K562 (cell line): ENCODE measurements around the gene MMP11. TPM values are rescaled to one million over a fixed set of nuclear protein-coding genes. Genes with fewer than 3 reads are reported as not detected.

ENCODE experiments used
- ATAC-seq: fragments of 200-7000 bp; cut with Tn5 transposase; 3 replicates; pipeline ENCODE4 v1.9.1; 2020; ENCODE audit warnings: moderate library complexity
- BruUV-seq: library from RNA; stranded (reverse); fragments of 400-500 nt; replicated peaks from 2 replicates; lab custom pipeline; 2021; lab: Mats Ljungman, UMichigan
- CTCF ChIA-PET: fragments of 300-600 bp; formaldehyde crosslinking; extraction: SDS; loops from one replicate; lab custom pipeline; 2021; ENCODE audit warnings: low intra/inter-chr PET ratio; lab: Yijun Ruan, JAX
- POLR2A ChIA-PET: fragments of 300-600, 350-650 bp; sonication (Branson Sonifier 250); formaldehyde crosslinking; extraction: SDS; loops from one replicate; lab custom pipeline; 2021; ENCODE audit warnings: antibody characterized with exemption, inconsistent platforms; lab: Yijun Ruan, JAX
- DNase-seq, 4 experiments: peaks; one replicate each; pipeline versions ENCODE4 v3.0.0 to v3.0.0-alpha.2; 2011 to 2018; ENCODE audit warnings: low spot score in 3 of 4, mixed read lengths in 3 of 4; ENCODE audit errors: extremely low read depth in 1 of 4
- FAIRE-seq: peaks from 2 replicates; lab custom pipeline; 2011; peaks lifted over from hg19 to GRCh38; lab: Jason Lieb, UNC
- H2AFZ ChIP-seq: 2 replicates; pipeline ENCODE4 v1.6.0; 2011; ENCODE audit warnings: low read depth, low read length, control low read depth, inconsistent platforms
- H3K27ac ChIP-seq: fragments of 200-600 bp; 3 replicates; pipeline ENCODE4 v1.8.0; 2011; ENCODE audit warnings: low read depth, mild to moderate bottlenecking, control low read depth, inconsistent platforms, low read length, moderate library complexity, mixed read lengths; ENCODE audit errors: extremely low read depth
- H3K27me3 ChIP-seq, 2 experiments: fragments of 300-600 bp in 1 of 2; 2 replicates in 1 of 2; 3 replicates in 1 of 2; pipeline versions ENCODE4 v1.6.0 to v1.8.0; 2011; ENCODE audit warnings: inconsistent platforms in 2 of 2, low read length in 2 of 2, mild to moderate bottlenecking in 1 of 2, mixed read lengths in 1 of 2, moderate library complexity in 1 of 2; ENCODE audit not compliant: control insufficient read depth in 2 of 2, insufficient read depth in 2 of 2
- H3K36me3 ChIP-seq: fragments of 300-600 bp; 3 replicates; pipeline ENCODE4 v1.8.0; 2011; ENCODE audit warnings: mild to moderate bottlenecking, low read length, inconsistent platforms; ENCODE audit not compliant: control insufficient read depth, insufficient read depth
- H3K4me1 ChIP-seq, 2 experiments: fragments of 200-600 bp in 1 of 2; replicated peaks in 1 of 2; 2 replicates in 1 of 2; 3 replicates in 1 of 2; pipeline versions ENCODE4 v1.5.1 to v1.8.0; 2011; ENCODE audit warnings: inconsistent platforms in 2 of 2, low read length in 2 of 2, mild to moderate bottlenecking in 1 of 2, mixed read lengths in 1 of 2, moderate library complexity in 1 of 2; ENCODE audit not compliant: control insufficient read depth in 2 of 2, insufficient read depth in 2 of 2
- H3K4me2 ChIP-seq: 2 replicates; pipeline ENCODE4 v1.6.1; 2011; ENCODE audit warnings: low read length, control low read depth, inconsistent platforms, mixed read lengths; ENCODE audit not compliant: insufficient read depth
- H3K4me3 ChIP-seq: fragments of 200-600 bp; sonication (generic), shearing (Covaris generic); 2 replicates; pipeline ENCODE4 v1.5.1; 2016; ENCODE audit warnings: control low read depth, inconsistent platforms
- H3K79me2 ChIP-seq: fragments of 200-600 bp; 3 replicates; pipeline ENCODE4 v1.8.0; 2011; ENCODE audit warnings: low read length, inconsistent platforms; ENCODE audit not compliant: control insufficient read depth, insufficient read depth
- H3K9ac ChIP-seq, 2 experiments: 2 replicates each; pipeline versions ENCODE4 v1.6.0 to v1.6.1; 2011; ENCODE audit warnings: low read depth in 2 of 2, low read length in 2 of 2, control low read depth in 1 of 2, inconsistent platforms in 1 of 2, mild to moderate bottlenecking in 1 of 2, mixed read lengths in 1 of 2; ENCODE audit not compliant: insufficient read depth in 1 of 2
- H3K9me1 ChIP-seq: one replicate; pipeline ENCODE4 v1.6.0; 2011; ENCODE audit warnings: inconsistent platforms, mild to moderate bottlenecking, low read length, moderate library complexity; ENCODE audit not compliant: control insufficient read depth, insufficient read depth
- H3K9me3 ChIP-seq: replicated peaks from 2 replicates; pipeline ENCODE4 v1.5.1; 2011; ENCODE audit warnings: low read depth, low read length, inconsistent platforms; ENCODE audit not compliant: control insufficient read depth, insufficient read depth
- H4K20me1 ChIP-seq: replicated peaks from 2 replicates; pipeline ENCODE4 v1.6.1; 2011; ENCODE audit warnings: low read length, inconsistent platforms, mixed read lengths; ENCODE audit not compliant: control insufficient read depth, insufficient read depth
- BMI1 ChIP-seq: fragments of 150-350 bp; IDR thresholded peaks from 2 replicates; pipeline ENCODE4 v1.6.1; 2014; ENCODE audit warnings: low read length
- C11orf30 ChIP-seq: fragments of 450-650 bp; IDR thresholded peaks from 2 replicates; pipeline ENCODE4 v1.6.1; 2016; ENCODE audit warnings: low read depth, mild to moderate bottlenecking
- E2F1 ChIP-seq: sonication (generic); formaldehyde crosslinking; IDR thresholded peaks from 2 replicates; pipeline ENCODE4 v1.8.1; 2023; ENCODE audit warnings: mild to moderate bottlenecking, missing genetic modification reagents, moderate library complexity
- ELK3 ChIP-seq: fragments of 450-650 bp; formaldehyde crosslinking; IDR thresholded peaks from 2 replicates; pipeline ENCODE4 v1.4.0; 2020; ENCODE audit warnings: mild to moderate bottlenecking
- NEUROD1 ChIP-seq: fragments of 150-350 bp; IDR thresholded peaks from 2 replicates; pipeline ENCODE4 v1.6.1; 2014; ENCODE audit warnings: borderline replicate concordance, low read length, low read depth; ENCODE audit not compliant: partially characterized antibody
- POLR2A ChIP-seq: fragments of 450-650 bp; conservative IDR thresholded peaks from 2 replicates; pipeline ENCODE4 v1.6.1; 2016
- POLR2B ChIP-seq: fragments of 450-650 bp; IDR thresholded peaks from 2 replicates; pipeline ENCODE4 v1.6.1; 2018; ENCODE audit warnings: low read depth; ENCODE audit not compliant: partially characterized antibody
- POLR2G ChIP-seq: fragments of 200-400 bp; formaldehyde crosslinking; IDR thresholded peaks from 2 replicates; pipeline ENCODE4 v1.6.1; 2017; ENCODE audit warnings: low read depth, mild to moderate bottlenecking, antibody characterized with exemption, low read length, moderate library complexity
- RBFOX2 ChIP-seq: fragments of 200-400 bp; formaldehyde crosslinking; IDR thresholded peaks from 2 replicates; pipeline ENCODE4 v1.6.1; 2017; ENCODE audit warnings: low read depth, mild to moderate bottlenecking, low read length, moderate library complexity
- RFX1 ChIP-seq: fragments of 450-650 bp; IDR thresholded peaks from 2 replicates; pipeline ENCODE4 v1.6.1; 2016; ENCODE audit warnings: mild to moderate bottlenecking, moderate library complexity
- ZBTB7A ChIP-seq: IDR thresholded peaks from 2 replicates; pipeline ENCODE4 v1.6.1; 2011; ENCODE audit warnings: low read depth, mild to moderate bottlenecking, low read length, moderate library complexity, borderline replicate concordance; ENCODE audit not compliant: control insufficient read depth
- ZNF436 ChIP-seq: fragments of 250-450, 450-650 bp; sonication (Bioruptor Pico); formaldehyde crosslinking; IDR thresholded peaks from 2 replicates; pipeline ENCODE4 v1.7.0; 2020; ENCODE audit warnings: mild to moderate bottlenecking
- WGBS: fragments of 100-300 bp; shearing (Covaris generic); methylation state at CpG from one replicate; pipeline ENCODE4 v1.1.6; 2016; ENCODE audit warnings: low coverage, mixed read lengths; ENCODE audit not compliant: insufficient coverage; ENCODE audit errors: missing lambda C conversion rate; 5-methylcytosine and 5-hydroxymethylcytosine counted together
- in situ Hi-C: fragments of 300-500 bp; cut with MboI; formaldehyde crosslinking; loops from 4 replicates; pipeline ENCODE4 v1.15.0; 2018; ENCODE audit warnings: inconsistent platforms, mixed read lengths
- intact Hi-C: fragments of 100-400 bp; cut with micrococcal nuclease; formaldehyde crosslinking; loops from 2 replicates; pipeline ENCODE4 v1.14.2; 2022
- polyA plus RNA-seq, 8 experiments: library from polyadenylated mRNA; depleted of rRNA in 4 of 8; stranded (reverse) in 5 of 8; unstranded in 3 of 8; fragments of >200 nt; fragmentation: Nextera tagmentation in 2 of 8; fragmentation: Illumina TruSeq in 1 of 8; extraction: Ambion mirVana in 2 of 8; extraction: Trizol in 1 of 8; gene quantifications; 2 replicates each; pipeline versions ENCODE4 v1.2.1 to v1.2.3, GENCODE V29; 2011 to 2014; ENCODE audit warnings: inconsistent platforms in 1 of 8, missing spikeins in 1 of 8
- total RNA-seq, 7 experiments: library from RNA; depleted of rRNA in 6 of 7; stranded (reverse); fragments of >200 nt in 6 of 7; fragmentation: Illumina TruSeq in 2 of 7; extraction: Trizol in 2 of 7; gene quantifications; 2 replicates each; pipeline versions ENCODE4 v1.2.1 to v1.2.3, GENCODE V29; 2011 to 2021; ENCODE audit warnings: low replicate concordance in 1 of 7
- TF ChIP-seq, protein P1 (sequence below): sonication (generic); formaldehyde crosslinking; IDR thresholded peaks from 2 replicates; pipeline ENCODE4 v1.8.1; 2023; ENCODE audit warnings: mild to moderate bottlenecking, missing genetic modification reagents

Gene MMP11
- total and polyA plus RNA-seq, 9 of the 15 experiments (the other 6 are each of a cell fraction or from before 2014, with no cell fraction given), result 0.14 to 1.8 (median 1.1) TPM; not detected in 2

DNA sequence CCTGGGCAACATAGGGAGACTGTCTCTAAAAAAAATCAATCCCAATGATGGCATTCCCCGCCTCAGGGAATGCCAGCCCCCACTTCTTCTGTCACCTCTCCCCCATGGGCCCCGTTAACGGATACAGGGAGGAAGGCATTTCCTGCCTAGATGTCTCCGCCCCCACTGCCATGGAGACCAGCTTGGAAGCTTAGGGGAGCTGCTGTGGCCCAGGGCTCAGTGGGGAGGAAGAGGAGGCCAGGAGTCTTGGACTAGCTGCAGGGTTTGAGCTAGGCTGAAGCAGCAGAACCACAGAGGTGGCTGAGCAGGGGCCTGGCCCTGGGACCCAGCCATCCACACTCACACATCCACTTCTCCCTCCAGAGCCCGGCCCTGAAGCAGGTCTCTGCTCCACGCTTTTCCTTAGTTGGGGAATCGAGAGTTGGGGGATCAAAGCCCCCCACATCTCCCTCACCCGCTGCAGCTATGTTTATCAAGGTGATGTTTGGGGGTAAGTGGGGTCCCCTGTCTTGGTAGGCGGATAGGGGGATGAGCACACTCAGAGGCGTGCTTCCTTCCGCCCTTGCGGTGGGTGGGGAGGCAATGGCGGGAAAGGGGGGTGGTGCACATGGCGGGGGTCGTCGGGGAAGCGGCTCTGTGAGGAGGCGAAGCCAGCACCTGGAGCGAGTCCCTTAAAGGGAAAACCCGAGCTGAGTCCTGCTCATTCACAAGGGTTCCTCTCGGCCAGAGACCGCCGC, 9.6 kb upstream of the MMP11 start, which contains the start of gene C22orf15:
Gene C22orf15, plus strand, starts transcription at position 149 of the 737 bp plus-strand sequence. Its CDS starts 317 bp downstream, at position 466.
- ATAC-seq (peak; percentile 10), FAIRE-seq (no peak), DNase-seq (peak in 2 of 4 experiments; percentile 30 to 47)
- Histone ChIP-seq H3K4me1 (peaks cover 26 to 44% of the 10 kb centered on the region in 2 experiments; a peak in 4 of 5 replicates), H3K27me3 (no peaks in the 10 kb centered on the region), H3K9ac (peak within 1 kb of the TSS in 1 of 2 experiments; percentile 87; a peak in 2 of 4 replicates), H3K79me2 (peaks cover 32% of the 10 kb centered on the region), H3K27ac (no peak within 1 kb of the TSS), H3K4me2 (no peak within 1 kb of the TSS), H3K36me3 (peaks cover 24% of the 10 kb centered on the region), H3K9me1 (peaks cover 6% of the 10 kb centered on the region), H3K4me3 (no peak within 1 kb of the TSS), H4K20me1 (peaks cover 23% of the 10 kb centered on the region), H3K9me3 (no peaks in the 10 kb centered on the region), H2AFZ (no peak within 1 kb of the TSS)
- ChIA-PET POLR2A (interaction anchor here (0.6 to 1.6 kb wide), 4 partner anchors 10 to 83 kb away, joined by 3 to 6 read pairs (median 3); no protein-coding TSS in a partner anchor), CTCF (no interaction called here)
- intact Hi-C loops (loop anchor here (10.0 kb wide), 1 partner anchor 138 kb away; no protein-coding TSS in a partner anchor), in situ Hi-C loops (no loop called here)
- 67% methylated on average over 8 of the region's 23 CpGs for WGBS
- BruUV-seq, result no TSS peak
- TF ChIP-seq ZNF436 (CRISPR knock-in tag), result no peak
- no peak for TF ChIP-seq ELK3
- TF ChIP-seq RFX1, result peak; percentile 60
- TF ChIP-seq, protein P1, sequence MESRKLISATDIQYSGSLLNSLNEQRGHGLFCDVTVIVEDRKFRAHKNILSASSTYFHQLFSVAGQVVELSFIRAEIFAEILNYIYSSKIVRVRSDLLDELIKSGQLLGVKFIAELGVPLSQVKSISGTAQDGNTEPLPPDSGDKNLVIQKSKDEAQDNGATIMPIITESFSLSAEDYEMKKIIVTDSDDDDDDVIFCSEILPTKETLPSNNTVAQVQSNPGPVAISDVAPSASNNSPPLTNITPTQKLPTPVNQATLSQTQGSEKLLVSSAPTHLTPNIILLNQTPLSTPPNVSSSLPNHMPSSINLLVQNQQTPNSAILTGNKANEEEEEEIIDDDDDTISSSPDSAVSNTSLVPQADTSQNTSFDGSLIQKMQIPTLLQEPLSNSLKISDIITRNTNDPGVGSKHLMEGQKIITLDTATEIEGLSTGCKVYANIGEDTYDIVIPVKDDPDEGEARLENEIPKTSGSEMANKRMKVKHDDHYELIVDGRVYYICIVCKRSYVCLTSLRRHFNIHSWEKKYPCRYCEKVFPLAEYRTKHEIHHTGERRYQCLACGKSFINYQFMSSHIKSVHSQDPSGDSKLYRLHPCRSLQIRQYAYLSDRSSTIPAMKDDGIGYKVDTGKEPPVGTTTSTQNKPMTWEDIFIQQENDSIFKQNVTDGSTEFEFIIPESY (CRISPR knock-in tag), result peak; percentile 55; the same call in 1 of the 2 replicates
- peak; percentile 54 for TF ChIP-seq POLR2G
- TF ChIP-seq NEUROD1, result no peak
- 0 out of 2 replicates have a peak, but pooled peaks have one; percentile 14 for TF ChIP-seq ZBTB7A
- no peak for TF ChIP-seq C11orf30
- no peak for TF ChIP-seq BMI1
- TF ChIP-seq POLR2B, result peak; percentile 27
- TF ChIP-seq POLR2A, result peak; percentile 33
- no peak for TF ChIP-seq E2F1 (CRISPR knock-in tag)
- peak; percentile 22 for TF ChIP-seq RBFOX2
